HCT116 (cell line): ENCODE data around the gene CKMT2. TPM values are rescaled to one million over a fixed set of nuclear protein-coding genes. Genes with fewer than 3 reads are reported as not detected.
A peak's percentile ranks its signal among the peaks of the same experiment; 100 is the strongest.

Source experiments
- ATAC-seq: fragments of 200-7000 bp; cut with Tn5 transposase; 2 replicates; pipeline ENCODE4 v1.9.1; 2020; ENCODE audit warnings: mild to moderate bottlenecking, moderate library complexity
- BruUV-seq: library from RNA; stranded (reverse); fragments of 400-500 nt; replicated peaks from 2 replicates; lab custom pipeline; 2021; lab: Mats Ljungman, UMichigan
- CTCF ChIA-PET: fragments of 300-600 bp; sonication (Branson Sonifier 250); formaldehyde crosslinking; loops from one replicate; lab custom pipeline; 2021; ENCODE audit warnings: antibody characterized with exemption; lab: Charles Lee
- POLR2A ChIA-PET: fragments of 300-600, 350-600 bp; sonication (Branson Sonifier 250); formaldehyde crosslinking; loops from one replicate; lab custom pipeline; 2021; ENCODE audit warnings: antibody characterized with exemption; lab: Charles Lee
- RAD21 ChIA-PET, 2 experiments: fragments of 300-600 bp; sonication (Branson Sonifier 250); formaldehyde crosslinking; loops; one replicate each; lab custom pipeline; 2023; ENCODE audit warnings: low total read pairs in 2 of 2; ENCODE audit not compliant: uncharacterized antibody in 2 of 2, unreplicated experiment in 2 of 2, low non-redundant PET in 1 of 2; lab: Charles Lee
- DNase-seq: peaks from one replicate; pipeline ENCODE4 v3.0.0-alpha.2; 2010; ENCODE audit warnings: low read depth, low spot score
- H2AFZ ChIP-seq: fragments of 200-600 bp; shearing (Covaris generic), sonication (generic); 2 replicates; pipeline ENCODE4 v1.6.1; 2017; ENCODE audit warnings: low read depth, mixed run types, mixed read lengths, antibody characterized with exemption, low read length; ENCODE audit not compliant: poor library complexity, severe bottlenecking
- H3K27ac ChIP-seq: 2 replicates; pipeline ENCODE4 v1.5.1; 2012; ENCODE audit warnings: low read depth, low read length
- H3K27me3 ChIP-seq: fragments of 200-600 bp; sonication (generic); 2 replicates; pipeline ENCODE4 v1.6.1; 2016; ENCODE audit warnings: mixed run types, low read length, mixed read lengths; ENCODE audit not compliant: insufficient read depth
- H3K36me3 ChIP-seq, 2 experiments: fragments of 200-500 bp in 1 of 2; fragments of 200-600 bp in 1 of 2; sonication (Bioruptor generic) in 1 of 2; sonication (generic) in 1 of 2; 2 replicates each; pipeline versions ENCODE4 v1.5.1 to v1.6.1; 2014 to 2016; ENCODE audit warnings: low read length in 2 of 2, inconsistent platforms in 1 of 2, mixed read lengths in 1 of 2, mixed run types in 1 of 2; ENCODE audit not compliant: insufficient read depth in 2 of 2, control insufficient read depth in 1 of 2
- H3K4me1 ChIP-seq, 2 experiments: fragments of 200-600 bp in 1 of 2; sonication (generic) in 1 of 2; 2 replicates each; pipeline versions ENCODE4 v1.5.1 to v1.6.1; 2012 to 2017; ENCODE audit warnings: low read length in 2 of 2, inconsistent platforms in 1 of 2, mild to moderate bottlenecking in 1 of 2, mixed read lengths in 1 of 2, mixed run types in 1 of 2, moderate library complexity in 1 of 2; ENCODE audit not compliant: insufficient read depth in 2 of 2, control insufficient read depth in 1 of 2
- H3K4me2 ChIP-seq: fragments of 200-600 bp; sonication (generic); 2 replicates; pipeline ENCODE4 v1.6.1; 2017; ENCODE audit warnings: mixed run types, low read length, mixed read lengths
- H3K4me3 ChIP-seq, 2 experiments: fragments of 200-600 bp in 1 of 2; sonication (generic) in 1 of 2; replicated peaks in 1 of 2; 2 replicates each; pipeline ENCODE4 v1.5.1; 2011 to 2016; ENCODE audit warnings: low read length in 2 of 2, control low read depth in 1 of 2, low read depth in 1 of 2, mild to moderate bottlenecking in 1 of 2, mixed read lengths in 1 of 2, mixed run types in 1 of 2
- H3K79me2 ChIP-seq: fragments of 200-600 bp; sonication (generic); 2 replicates; pipeline ENCODE4 v1.6.1; 2017; ENCODE audit warnings: mild to moderate bottlenecking, mixed run types, low read length, moderate library complexity, mixed read lengths; ENCODE audit not compliant: insufficient read depth
- H3K9ac ChIP-seq: fragments of 200-600 bp; sonication (generic); 2 replicates; pipeline ENCODE4 v1.6.1; 2016; ENCODE audit warnings: low read length, mixed read lengths
- H3K9me2 ChIP-seq: fragments of 200-600 bp; sonication (generic), shearing (Covaris generic); 2 replicates; pipeline ENCODE4 v1.6.1; 2017; ENCODE audit warnings: mixed run types, mild to moderate bottlenecking, moderate library complexity; ENCODE audit not compliant: insufficient read depth
- H3K9me3 ChIP-seq, 2 experiments: fragments of 200-500 bp in 1 of 2; fragments of 200-600 bp in 1 of 2; sonication (Bioruptor generic) in 1 of 2; sonication (generic) in 1 of 2; 2 replicates each; pipeline ENCODE4 v1.6.1; 2014 to 2017; ENCODE audit warnings: low read length in 2 of 2, mixed read lengths in 2 of 2, inconsistent platforms in 1 of 2, low read depth in 1 of 2, mild to moderate bottlenecking in 1 of 2, mixed run types in 1 of 2, moderate library complexity in 1 of 2; ENCODE audit not compliant: control insufficient read depth in 1 of 2, insufficient read depth in 1 of 2
- H4K20me1 ChIP-seq: fragments of 200-600 bp; sonication (generic), shearing (Covaris generic); 2 replicates; pipeline ENCODE4 v1.6.1; 2017; ENCODE audit warnings: mixed run types, mild to moderate bottlenecking, moderate library complexity; ENCODE audit not compliant: insufficient read depth
- JUND ChIP-seq: IDR thresholded peaks from 2 replicates; pipeline ENCODE4 v1.6.1; 2012
- REST ChIP-seq: IDR thresholded peaks from 2 replicates; pipeline ENCODE4 v1.6.1; 2012; ENCODE audit warnings: low read depth
- TCF7L2 ChIP-seq: IDR thresholded peaks from 2 replicates; pipeline ENCODE4 v1.7.0; 2011; ENCODE audit warnings: borderline replicate concordance, inconsistent platforms; ENCODE audit not compliant: insufficient read depth, insufficient read length; ENCODE audit errors: extremely low read depth
- YY1 ChIP-seq: IDR thresholded peaks from 2 replicates; pipeline ENCODE4 v1.6.1; 2011; ENCODE audit warnings: low read length, low read depth, moderate library complexity, mild to moderate bottlenecking; ENCODE audit not compliant: insufficient replicate concordance; ENCODE audit errors: extremely low read depth
- ZBTB33 ChIP-seq: IDR thresholded peaks from 2 replicates; pipeline ENCODE4 v1.6.1; 2011; ENCODE audit warnings: mild to moderate bottlenecking, low read length, moderate library complexity; ENCODE audit not compliant: insufficient replicate concordance; ENCODE audit errors: extremely low read depth
- ZFX ChIP-seq: fragments of 450-650 bp; IDR thresholded peaks from 2 replicates; pipeline ENCODE4 v1.6.1; 2017
- intact Hi-C: fragments of 100-400 bp; cut with micrococcal nuclease; formaldehyde crosslinking; loops from 2 replicates; pipeline ENCODE4 v1.10.0; 2022
- total RNA-seq: library from RNA; stranded (reverse); gene quantifications from one replicate; pipeline ENCODE4 v1.2.1, GENCODE V29; 2021; ENCODE audit not compliant: unreplicated experiment

The CKMT2 gene
- total RNA-seq, 1 experiment from 2014 or later, result not detected

- ChIA-PET CTCF (interaction anchor here (0.5 to 1.7 kb wide), 5 partner anchors 10 to 917 kb away, joined by 3 to 8 read pairs (median 3); no protein-coding TSS in a partner anchor), RAD21 (interaction anchor here in 1 of 2 experiments (0.6 to 0.7 kb wide), 2 partner anchors 421 to 1063 kb away, joined by 3 to 4 read pairs; no protein-coding TSS in a partner anchor), POLR2A (no interaction called here)
- no peaks in the 10 kb centered on the region for H3K36me3 ChIP-seq
- no peaks in the 10 kb centered on the region for H3K27me3 ChIP-seq
- no peaks in the 10 kb centered on the region for H3K9me3 ChIP-seq
- no peak for DNase-seq
- H3K4me3 ChIP-seq, result no peak overlapping the region
- no peaks in the 10 kb centered on the region for H3K79me2 ChIP-seq
- no peaks in the 10 kb centered on the region for H3K9me2 ChIP-seq
- no peaks in the 10 kb centered on the region for H4K20me1 ChIP-seq
- H3K27ac ChIP-seq, result no peak overlapping the region
- peak overlapping the region; percentile 22; the same call in 1 of the 2 replicates for H3K4me2 ChIP-seq
- BruUV-seq, result no TSS peak
- TF ChIP-seq ZBTB33 (no peak), REST (no peak), YY1 (no peak), TCF7L2 (no peak), ZFX (no peak), JUND (no peak)
- no peak overlapping the region for H2AFZ ChIP-seq
- intact Hi-C loops, result loop anchor here (1.0 to 2.0 kb wide), 2 partner anchors 483 to 509 kb away; no protein-coding TSS in a partner anchor
- H3K4me1 ChIP-seq, result peaks cover 0 to 6% of the 10 kb centered on the region in 2 experiments; a peak in 1 of 4 replicates
- H3K9ac ChIP-seq, result no peak overlapping the region
- ATAC-seq, result no peak
Observed at GRCh38 chr5:81195335-81195929, 37.7 kb upstream of the CKMT2 start.
